ENCODE data around the gene RGS6.

DNA sequence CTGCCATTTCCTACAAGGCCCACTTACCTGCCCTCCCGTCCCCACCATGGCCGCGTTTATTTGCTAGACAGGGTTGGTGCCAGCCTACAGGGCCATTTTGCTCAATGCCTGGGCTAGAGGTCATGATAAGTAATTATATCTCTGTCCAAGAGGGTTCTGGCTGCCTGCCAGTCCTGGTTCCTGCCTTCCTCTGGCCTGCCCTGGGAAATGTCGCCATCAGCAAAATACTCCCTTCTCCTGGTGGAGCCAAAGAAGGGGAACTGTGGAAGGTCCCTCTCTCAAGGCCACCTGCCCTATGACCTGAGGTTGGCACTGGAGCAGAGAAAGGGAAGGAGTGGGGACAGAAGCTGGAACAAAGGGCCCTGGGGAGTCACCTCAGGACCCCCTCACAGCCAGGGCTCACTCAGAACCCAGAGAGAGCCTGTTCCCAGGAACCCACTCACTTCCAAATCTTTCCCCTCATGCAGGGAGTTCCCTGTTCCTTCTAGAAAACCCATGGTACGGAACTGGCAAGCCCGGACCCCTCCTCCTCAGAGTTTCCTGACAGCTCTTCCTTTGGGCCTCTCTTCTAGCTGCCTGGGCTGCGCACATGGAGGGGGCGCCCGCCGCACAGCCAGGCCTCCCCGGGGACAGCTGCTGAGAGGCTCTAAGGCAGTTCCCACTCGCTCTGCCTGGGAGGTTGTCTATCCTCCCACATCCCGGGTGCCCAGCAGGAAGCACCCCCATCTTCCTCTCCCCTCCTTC lies 681.2 kb downstream of the RGS6 start:
- no peak for TF ChIP-seq POLR2A (IDR thresholded peaks at IDR 0.05)
- TF ChIP-seq, protein P1, sequence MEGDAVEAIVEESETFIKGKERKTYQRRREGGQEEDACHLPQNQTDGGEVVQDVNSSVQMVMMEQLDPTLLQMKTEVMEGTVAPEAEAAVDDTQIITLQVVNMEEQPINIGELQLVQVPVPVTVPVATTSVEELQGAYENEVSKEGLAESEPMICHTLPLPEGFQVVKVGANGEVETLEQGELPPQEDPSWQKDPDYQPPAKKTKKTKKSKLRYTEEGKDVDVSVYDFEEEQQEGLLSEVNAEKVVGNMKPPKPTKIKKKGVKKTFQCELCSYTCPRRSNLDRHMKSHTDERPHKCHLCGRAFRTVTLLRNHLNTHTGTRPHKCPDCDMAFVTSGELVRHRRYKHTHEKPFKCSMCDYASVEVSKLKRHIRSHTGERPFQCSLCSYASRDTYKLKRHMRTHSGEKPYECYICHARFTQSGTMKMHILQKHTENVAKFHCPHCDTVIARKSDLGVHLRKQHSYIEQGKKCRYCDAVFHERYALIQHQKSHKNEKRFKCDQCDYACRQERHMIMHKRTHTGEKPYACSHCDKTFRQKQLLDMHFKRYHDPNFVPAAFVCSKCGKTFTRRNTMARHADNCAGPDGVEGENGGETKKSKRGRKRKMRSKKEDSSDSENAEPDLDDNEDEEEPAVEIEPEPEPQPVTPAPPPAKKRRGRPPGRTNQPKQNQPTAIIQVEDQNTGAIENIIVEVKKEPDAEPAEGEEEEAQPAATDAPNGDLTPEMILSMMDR (IDR thresholded peaks at IDR 0.05), result no peak
